ENCODE measurements around the gene C8G.

The C8G gene

GRCh38 chr9:136944519-136945332 is at the start of gene C8G, which contains the start of gene FBXW5:
C8G (plus strand) TSS chr9:136945243; CDS start chr9:136945321, 78 bp downstream.
FBXW5 (minus strand) TSS chr9:136944738; CDS start chr9:136944083, 655 bp downstream.
- DNase-seq (ENCODE audit: low read depth in 3 of 3) = peak; percentile 82 to 91 (median 90)

GRCh38 chr9:136896027-136896426 is 49.0 kb upstream of the C8G start:
- DNase-seq (ENCODE audit: low read depth in 3 of 3) = no peak

- DNase-seq (ENCODE audit: low read depth in 3 of 3) = no peak
Observed at GRCh38 chr9:136898483-136899100, 46.5 kb upstream of the C8G start.

DNA sequence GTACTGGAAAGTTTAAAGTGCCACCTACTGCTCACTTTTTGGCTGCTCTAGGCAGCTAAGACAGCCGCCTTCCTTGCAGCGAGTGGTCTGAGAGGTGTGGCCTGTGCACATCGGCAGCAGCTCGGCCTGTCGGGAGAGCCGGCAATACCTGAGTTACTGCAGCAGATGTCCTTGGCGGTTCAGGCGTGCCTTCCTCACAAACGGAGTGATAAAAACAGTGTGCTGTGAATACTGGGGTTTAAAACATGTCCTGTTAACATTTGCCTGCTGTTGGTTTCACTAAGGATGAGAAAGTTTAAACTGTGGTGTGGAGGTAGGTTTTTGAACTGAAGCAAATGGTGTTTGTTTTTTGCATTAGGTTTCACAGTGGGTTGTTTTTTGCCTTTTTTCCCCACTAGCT is 45.8 kb upstream of the C8G start:
- no peak for DNase-seq (ENCODE audit: low read depth in 3 of 3)

- DNase-seq (ENCODE audit: low read depth in 3 of 3) = no peak
Observed at GRCh38 chr9:136900556-136900955, 44.5 kb upstream of the C8G start.

- DNase-seq (ENCODE audit: low read depth in 3 of 3) = no peak
Observed at GRCh38 chr9:136900988-136901515, 44.0 kb upstream of the C8G start.

DNA sequence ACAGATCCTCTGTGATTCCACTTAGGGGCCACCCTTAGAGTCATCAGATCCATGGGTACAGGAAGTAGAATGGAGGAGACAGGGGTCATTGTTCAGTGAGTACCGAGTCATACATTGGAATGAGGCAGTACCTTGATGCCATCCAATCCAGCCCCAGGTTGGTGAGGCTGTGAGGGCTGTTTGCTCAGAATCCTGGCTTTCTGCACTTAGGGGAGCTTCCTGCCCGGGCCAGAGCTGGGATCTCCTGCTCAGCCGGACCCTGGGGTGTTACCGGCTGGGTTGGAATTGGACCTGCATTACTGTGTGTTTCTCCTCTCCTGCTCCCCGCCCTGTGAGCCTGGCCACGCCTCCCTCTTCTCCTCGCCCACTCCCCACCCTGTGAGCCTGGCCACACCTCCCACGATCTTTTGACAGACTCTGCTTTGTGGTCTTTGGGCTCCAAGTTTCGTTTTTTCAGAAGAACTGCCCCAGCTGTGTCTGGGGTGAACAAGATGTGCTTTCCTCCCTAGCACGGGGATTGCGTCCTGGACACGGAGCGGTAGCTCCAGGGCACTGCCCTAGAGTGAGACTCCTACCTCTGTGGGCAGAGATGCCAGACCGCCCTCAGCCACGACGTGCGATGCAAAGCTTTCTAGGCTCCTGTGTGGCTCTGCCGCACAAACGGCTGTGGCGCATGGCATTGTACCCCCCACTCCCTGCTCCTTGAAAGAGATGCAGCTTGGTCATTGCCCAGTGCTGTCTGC is 43.4 kb upstream of the C8G start:
- DNase-seq (ENCODE audit: low read depth in 3 of 3) = peak; percentile 44 to 73 (median 68)

- DNase-seq (ENCODE audit: low read depth in 3 of 3) = peak; percentile 72 to 85 (median 77)
Observed at GRCh38 chr9:136902259-136902821, 42.7 kb upstream of the C8G start.

DNA sequence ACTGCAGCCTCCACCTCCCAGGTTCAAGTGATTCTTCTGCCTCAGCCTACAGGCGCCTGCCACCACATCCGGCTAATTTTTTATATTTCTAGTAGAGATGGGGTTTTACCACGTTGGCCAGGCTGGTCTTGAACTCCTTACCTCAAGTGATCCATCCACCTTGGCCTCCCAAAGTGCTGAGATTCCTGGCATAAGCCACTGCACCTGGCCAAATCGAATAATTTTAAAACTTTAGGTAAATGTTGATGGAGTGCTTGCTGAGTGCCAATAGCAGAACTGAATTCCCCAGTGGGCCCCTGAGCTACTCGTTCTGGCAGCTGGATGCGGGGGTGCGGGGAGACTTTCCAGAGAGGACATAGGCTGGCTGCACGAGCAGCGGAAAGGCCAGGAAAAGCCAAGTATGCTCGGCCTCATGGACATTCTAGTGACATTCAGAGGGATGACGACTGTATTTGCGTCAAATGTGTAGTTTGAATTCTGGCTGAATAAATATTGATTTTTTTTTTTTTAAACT is 41.9 kb upstream of the C8G start:
- DNase-seq (ENCODE audit: low read depth in 3 of 3) = no peak

DNA sequence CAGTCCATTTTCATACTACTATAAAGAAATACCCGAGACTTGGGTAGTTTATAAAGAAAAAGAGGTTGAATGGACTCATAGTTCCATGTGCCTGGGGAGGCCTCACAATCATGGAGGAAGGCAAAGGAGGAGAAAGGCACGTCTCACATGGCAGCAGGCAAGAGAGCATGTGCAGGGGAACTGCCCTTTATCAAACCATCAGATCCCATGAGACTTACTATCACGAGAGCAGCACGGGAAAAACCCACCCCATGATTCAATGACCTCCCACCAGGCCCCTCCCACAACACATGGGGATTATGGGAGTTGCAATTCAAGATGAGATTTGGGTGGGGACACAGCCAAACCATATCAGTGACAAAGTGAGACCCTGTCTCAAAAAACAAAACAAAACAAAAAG is 38.8 kb upstream of the C8G start:
- DNase-seq (ENCODE audit: low read depth in 3 of 3) = no peak

DNA sequence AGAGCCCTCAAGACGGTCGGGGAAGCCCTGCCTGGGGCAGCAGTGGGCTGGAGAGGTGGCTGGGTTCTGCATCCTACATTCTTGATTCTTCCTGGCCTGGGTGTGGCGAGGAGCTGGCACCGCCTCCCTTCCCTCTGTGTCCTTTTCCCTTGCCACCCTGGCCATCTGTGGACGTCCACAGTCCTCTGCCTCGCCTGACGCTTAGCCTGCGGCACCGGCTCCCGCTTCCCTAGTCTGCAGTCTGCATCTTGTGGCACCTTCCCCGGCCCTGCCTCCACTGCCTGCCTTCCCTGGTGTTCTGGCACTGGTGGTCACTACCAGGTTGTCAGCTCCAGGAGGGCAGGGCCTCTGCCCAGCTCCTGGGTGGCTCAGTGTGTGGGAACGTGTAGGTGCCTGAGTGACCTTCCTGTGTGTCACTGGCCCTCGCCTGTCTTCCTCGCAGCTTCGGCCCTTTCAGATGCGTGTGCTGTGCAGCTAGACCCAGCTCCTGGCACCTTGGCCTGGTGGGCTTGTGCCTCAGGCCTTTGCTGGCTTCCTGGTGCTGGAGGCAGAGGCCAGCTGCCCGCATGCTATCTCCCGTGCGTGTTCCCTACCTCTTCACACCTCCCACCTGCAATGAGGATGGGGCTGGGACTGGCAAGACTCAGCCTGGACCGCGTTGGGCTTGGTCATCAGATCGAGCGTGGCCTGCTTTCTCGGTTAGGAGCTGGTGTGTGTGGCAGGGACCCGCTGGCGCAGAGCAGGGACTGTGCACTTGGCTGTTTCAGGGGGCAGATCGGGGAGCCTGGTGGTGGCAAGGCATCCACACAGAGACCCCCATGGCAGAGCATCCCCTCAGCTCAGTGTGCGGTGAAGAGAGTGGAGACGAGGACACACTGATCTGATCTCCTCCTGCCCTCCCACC is 37.8 kb upstream of the C8G start:
- no peak for DNase-seq (ENCODE audit: low read depth in 3 of 3)

DNA sequence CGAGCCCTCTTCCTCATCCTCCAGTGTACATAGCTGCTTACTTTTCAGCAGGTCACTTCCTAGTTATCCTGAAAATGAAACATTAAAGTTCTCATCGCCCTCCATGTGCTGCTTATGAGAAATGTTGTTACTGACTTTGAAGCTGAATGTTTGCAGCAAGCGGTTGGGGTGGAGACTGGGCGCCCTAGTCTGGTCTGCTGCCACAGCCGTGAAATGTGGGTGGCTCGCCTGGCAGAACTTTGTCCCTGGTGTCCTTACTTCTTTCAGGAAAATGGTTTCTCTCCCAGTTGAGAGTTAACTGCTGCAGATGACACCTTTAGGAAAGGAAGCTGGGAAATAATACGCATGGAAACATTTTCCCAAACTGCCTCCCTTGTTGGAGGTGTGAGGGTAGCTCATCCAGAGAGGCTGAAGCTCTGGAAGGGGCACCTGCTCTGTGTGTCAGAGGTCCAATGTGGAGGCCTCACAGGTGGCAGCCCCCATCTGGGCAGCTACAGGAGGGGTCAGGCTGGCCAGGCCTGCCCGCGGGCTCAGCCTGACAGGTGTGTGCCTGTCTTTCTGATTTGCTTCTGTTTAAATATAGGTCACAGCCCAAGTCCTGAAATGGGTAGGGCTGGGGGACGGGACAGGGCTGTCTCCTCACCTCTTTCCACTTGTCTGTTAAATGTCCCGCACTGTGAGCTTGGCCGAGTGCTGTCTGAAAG is 34.7 kb upstream of the C8G start:
- no peak for DNase-seq (ENCODE audit: low read depth in 3 of 3)

DNA sequence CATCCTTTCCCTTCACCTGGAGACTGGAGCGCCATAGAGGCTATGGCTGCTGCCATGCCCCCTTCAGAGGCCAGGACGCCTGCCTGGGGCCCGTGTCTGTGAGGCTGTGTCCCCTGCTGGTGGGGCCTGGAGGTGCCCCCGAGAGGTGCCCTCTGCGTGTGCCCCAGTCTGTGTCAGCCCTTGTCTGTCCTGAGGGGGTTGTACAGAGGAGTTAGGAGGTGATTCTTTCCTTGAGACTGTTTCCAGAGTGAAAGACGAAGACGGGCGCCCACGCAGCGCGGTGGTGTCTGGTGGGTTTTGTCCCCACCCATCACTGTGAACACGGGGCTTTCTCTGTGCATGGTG is 34.2 kb upstream of the C8G start:
- DNase-seq (ENCODE audit: low read depth in 3 of 3) = no peak

- no peak for DNase-seq (ENCODE audit: low read depth in 3 of 3)
Observed at GRCh38 chr9:136913701-136914438, 31.2 kb upstream of the C8G start.

- no peak for DNase-seq (ENCODE audit: low read depth in 3 of 3)
Observed at GRCh38 chr9:136915632-136916329, 29.3 kb upstream of the C8G start.

GRCh38 chr9:136916330-136917184 is 28.5 kb upstream of the C8G start:
- no peak for DNase-seq (ENCODE audit: low read depth in 3 of 3)

DNA sequence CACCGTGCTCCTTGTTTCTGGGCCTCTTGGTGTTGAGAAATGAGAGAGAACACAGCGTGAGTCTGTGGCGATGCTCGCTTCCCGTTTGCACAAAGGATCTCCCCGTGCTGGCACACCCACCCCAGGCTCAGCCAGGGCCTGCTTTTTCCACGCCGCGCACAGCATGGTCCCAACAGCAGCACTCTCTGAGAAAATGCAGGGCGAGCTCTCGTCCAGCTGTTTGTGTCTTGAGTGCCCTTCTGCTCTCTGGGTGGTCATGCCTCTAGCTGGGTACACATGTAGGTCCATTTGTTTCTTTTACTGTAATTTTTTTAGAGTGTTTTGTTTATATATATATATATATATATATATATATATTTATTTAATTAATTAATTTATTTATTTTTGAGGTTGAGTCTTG is 27.1 kb upstream of the C8G start:
- DNase-seq (ENCODE audit: low read depth in 3 of 3) = no peak

- no peak for DNase-seq (ENCODE audit: low read depth in 3 of 3)
Observed at GRCh38 chr9:136920069-136920468, 25.0 kb upstream of the C8G start.
